Measurements from ENCODE around the gene OPALIN.
"Not testable (repeated sequence)": the region's sequence is repeated elsewhere in the genome, so short reads cannot be mapped to it uniquely, and the experiment has no call there.

The OPALIN gene

GRCh38 chr10:96334616-96335526, 23.9 kb downstream of the OPALIN start:
- no peak for DNase-seq

GRCh38 chr10:96333101-96333500, 25.7 kb downstream of the OPALIN start:
- DNase-seq, result no peak

DNA sequence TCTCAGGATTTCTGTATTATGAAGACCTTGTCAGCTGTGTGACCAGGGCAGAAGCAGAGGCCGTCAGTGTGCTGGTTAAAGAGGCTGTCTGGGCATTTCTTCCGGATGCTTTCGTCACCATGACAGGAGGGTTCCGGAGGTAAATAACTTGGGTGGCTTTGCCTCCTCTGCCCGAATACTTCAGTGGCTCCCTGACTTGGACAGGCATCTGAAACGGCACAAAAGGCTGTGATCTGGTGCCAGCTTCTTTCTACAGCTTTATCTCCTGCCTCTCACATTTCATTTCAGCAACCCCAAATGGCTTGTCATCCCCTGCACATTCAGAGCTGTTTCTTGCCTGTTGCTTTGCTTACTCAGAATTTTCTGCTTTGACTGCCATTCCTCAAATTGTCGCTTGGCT, 31.3 kb downstream of the OPALIN start:
- no peak for DNase-seq

- DNase-seq, result no peak
These were observed 33.0 kb downstream of the OPALIN start for GRCh38 chr10:96325719-96326373.

- DNase-seq, result no peak
These were observed 34.4 kb downstream of the OPALIN start for GRCh38 chr10:96324447-96324846.

DNA sequence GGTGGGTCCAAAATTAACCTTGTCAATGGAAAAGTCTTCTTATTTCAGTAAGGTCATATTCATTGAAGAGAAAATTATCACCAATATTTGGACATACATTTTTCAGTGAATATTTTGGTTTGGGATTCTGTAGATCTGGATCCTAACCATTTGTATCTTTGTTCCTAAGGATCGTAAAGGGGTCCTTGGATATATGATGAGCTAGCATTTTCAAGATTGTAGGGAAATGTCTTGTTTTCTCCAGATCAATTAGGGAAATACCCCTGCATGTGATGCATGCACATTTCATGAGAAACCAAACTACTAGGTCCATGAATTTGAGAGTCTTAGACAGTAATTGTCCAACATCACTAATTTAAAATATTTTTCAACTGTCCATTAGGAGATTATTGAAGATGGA, 36.5 kb downstream of the OPALIN start:
- DNase-seq, result no peak

- no peak for DNase-seq
These were observed 37.0 kb downstream of the OPALIN start for GRCh38 chr10:96321822-96322221.

DNA sequence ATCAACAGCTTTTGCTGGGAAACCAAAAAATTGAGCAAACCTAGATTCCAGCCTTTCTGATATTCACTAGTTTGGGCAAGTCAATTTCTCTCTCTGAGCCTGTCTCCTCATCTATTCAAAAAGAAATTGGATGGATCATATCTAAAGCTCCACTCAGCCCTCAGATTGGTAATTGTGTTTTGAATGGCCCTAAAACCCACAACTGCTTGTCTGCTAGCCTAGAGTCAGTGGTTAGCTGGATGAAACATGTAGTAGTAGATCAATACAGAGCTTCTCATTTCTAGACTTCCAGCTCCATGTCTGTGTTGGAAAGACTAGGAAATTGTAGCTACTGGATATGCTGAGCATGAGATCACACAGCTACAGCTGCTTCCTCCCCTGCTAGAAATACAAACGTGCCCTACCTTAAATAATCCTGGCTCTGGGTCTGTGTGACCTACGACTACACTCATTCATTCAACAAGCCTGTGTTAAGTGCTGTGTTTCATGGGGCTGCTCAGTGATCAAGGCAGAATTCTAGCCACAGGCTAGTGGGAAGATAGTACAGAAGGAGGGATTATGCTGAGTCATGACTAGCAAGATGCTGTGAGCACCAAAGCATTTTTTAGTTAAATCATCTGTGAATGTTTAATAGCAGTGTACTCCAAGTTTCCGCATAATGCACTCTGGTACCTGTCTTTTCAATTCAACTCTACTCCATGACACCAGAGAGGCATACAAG, 38.9 kb downstream of the OPALIN start:
- DNase-seq, result no peak

- DNase-seq, result no peak
These were observed 41.6 kb downstream of the OPALIN start for GRCh38 chr10:96317067-96317833.

DNA sequence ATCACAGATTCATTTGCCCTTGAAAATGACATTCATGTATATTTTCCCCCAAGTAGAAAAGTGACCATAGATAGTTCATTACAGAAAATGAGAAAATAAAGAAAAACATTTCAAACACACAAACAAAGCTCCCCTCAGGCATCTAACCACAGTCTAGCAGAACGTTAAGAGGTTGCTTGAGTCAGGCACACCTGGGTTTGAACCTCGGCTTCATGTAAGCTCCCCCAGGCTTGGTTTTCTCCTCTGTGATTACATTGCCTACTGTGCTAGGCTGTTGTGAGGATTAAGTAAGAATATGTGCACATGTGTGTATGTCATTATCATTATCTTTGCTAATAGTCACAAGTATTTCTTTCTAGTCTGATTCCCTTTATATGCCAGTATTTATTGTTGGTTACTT, 45.5 kb downstream of the OPALIN start:
- no peak for DNase-seq

DNA sequence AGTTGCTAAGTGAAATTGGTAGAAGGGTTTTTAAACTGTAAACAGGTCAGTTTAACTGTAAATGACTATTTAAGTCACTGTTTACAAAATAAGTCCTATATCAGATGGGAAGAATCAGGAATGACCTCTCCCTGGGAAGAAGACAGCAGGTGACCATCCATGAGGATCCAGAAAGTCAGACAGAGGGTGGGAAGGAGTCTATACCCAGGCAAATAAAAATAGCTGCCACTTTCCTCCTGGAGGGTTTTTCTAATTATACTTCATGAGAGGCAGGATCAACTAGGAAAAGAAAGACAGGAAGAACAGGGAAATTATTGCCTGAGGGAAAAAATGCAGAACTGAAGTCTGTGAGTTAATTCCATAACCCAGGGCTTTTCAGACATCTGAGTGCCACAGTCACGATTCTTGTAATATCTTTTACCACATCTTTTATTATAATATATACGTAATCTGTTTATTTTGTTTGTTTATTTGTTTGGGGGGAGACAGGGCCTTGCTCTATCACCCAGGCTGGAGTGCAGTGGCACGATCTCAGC, 47.6 kb downstream of the OPALIN start:
- no peak for DNase-seq

GRCh38 chr10:96310321-96310669, 48.5 kb downstream of the OPALIN start:
- DNase-seq, result no peak

GRCh38 chr10:96309628-96310320, 49.0 kb downstream of the OPALIN start:
- no peak for DNase-seq

DNA sequence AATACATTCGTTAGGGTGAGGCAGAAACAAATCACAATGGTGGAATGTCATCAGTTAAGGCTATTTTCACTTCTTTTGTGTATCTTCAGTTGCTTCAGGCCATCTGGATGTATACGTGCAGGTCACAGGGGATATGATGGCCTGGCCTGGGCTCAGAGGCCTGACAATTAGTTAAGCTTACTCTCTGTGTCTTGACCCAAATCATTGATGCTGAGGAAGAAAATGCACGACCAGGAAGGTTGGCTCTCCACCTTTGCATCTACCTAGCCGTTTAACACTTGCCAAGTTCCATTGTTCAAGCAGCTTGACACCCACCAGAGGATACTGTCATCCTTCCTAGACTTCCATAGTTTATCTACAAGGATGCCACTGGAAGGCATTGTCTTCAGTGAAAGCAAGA, 49.9 kb downstream of the OPALIN start:
- DNase-seq, result not testable (repeated sequence)

DNA sequence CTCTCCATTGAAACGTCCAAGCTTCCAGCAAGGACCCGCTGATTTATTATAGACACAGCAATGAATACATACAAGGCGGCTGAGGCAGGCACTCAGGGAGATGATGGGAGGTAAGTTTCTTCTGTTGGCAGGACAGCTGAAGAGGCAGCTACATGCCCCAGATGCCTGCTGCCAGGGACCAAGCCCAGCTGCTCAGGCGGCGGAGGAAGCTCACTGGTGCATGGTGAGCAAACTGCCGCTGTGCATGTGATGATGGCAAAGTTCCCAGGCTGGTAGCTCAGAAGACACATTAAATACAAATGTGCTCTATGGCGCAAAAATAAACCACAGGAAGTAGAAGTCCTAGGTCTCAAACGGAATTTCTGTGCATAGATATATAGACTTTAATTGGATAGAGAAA, 52.3 kb downstream of the OPALIN start:
- DNase-seq, result no peak

DNA sequence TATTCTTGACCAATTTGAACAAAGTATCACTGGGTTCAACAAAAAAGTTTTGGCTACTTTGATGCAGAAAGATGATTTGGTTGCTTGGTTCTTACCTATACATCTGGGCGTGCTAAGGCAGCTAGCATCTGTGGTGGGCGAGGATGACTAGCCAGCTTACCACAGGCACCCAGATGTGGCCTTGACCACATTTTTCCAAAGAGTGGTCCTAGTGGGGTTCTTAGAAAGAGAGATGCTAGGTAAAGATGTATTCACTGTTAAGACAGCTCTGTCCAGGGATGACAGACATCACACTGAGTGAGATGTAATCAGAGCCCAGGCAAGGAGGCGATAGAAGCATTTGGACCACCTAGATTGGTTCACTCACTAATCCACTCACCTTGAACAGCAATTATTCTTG, 53.8 kb downstream of the OPALIN start:
- no peak for DNase-seq

GRCh38 chr10:96304230-96304629, 54.6 kb downstream of the OPALIN start, which contains the start of gene DNTT:
Gene DNTT (plus strand): TSS chr10:96304434. CDS start chr10:96304498, 64 bp downstream.
- no peak for DNase-seq

DNA sequence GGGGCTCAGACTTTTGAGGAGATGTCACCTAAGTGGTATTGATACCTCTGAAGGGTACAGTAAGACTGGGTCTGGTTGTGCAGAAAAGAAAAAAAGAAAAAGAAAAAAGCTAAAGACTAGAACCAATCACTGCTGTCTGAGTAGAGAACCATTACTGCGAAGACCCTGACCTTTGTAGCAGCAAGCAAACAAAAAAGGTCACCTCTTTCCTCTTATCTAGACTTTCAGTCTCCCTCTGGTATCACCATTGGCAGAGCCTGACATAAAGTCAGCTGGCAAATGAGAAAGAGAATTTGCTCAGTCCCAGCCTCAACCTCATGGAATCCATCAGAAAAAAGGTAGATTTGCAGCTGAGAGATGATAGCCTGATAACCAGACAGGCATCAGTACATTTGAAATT, 57.2 kb downstream of the OPALIN start:
- DNase-seq, result no peak

GRCh38 chr10:96299383-96299782, 59.4 kb downstream of the OPALIN start:
- DNase-seq, result no peak

DNA sequence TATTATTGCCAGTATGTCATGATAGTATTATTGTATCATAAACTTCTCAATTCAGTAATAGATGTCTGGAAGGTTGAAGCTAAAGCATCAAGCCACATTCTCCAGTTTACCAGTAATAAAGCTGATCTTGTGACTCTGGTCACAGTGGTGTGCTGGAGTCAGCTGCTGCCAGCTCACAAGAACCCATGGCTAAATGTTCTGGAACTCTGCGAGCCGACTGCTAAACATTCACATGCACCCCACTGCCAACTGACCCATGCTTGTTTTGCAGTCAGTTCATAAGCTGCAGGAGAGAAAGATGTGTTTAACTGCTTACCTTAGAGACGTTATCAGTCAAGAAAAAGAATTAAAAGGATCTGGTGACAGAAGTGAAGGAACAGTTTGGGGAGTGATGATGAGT, 60.4 kb downstream of the OPALIN start:
- DNase-seq, result no peak

GRCh38 chr10:96297486-96297885, 61.3 kb downstream of the OPALIN start:
- DNase-seq, result no peak

GRCh38 chr10:96295475-96295874, 63.3 kb downstream of the OPALIN start:
- no peak for DNase-seq
